GM10266 (cell line): ENCODE measurements around the gene HRH2.
"Not testable (repeated sequence)": the region's sequence is repeated elsewhere in the genome, so short reads cannot be mapped to it uniquely, and the experiment has no call there.

Experiments
- DNase-seq: peaks from one replicate; pipeline ENCODE4 v3.0.0; 2012; ENCODE audit errors: extremely low spot score
- TF ChIP-seq, protein P1 (sequence below): IDR thresholded peaks from 2 replicates; pipeline ENCODE4 v1.5.1; 2012; ENCODE audit warnings: mild to moderate bottlenecking, low read depth; ENCODE audit not compliant: control insufficient read depth, insufficient read depth; ENCODE audit errors: missing control alignments

The HRH2 gene

DNA sequence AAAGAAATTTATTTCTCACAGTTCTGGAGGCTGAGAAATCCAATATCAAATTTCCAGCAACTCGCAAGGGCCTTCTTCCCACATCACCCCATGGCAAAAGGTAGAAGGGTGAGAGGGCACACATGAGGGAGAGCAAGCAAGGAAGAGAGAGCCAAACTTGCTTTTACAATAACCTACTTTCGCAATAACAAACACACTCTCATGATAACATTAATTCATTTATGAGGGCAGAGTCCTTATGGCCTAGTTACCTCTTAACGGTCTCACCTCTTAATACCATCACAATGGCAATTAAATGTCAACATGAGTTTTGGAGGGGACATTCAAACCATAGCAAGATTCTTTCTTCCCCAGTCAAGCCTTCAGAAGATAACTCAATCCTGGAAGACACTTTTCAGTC, 11.6 kb upstream of the HRH2 start:
- DNase-seq, result no peak
- TF ChIP-seq, protein P1, sequence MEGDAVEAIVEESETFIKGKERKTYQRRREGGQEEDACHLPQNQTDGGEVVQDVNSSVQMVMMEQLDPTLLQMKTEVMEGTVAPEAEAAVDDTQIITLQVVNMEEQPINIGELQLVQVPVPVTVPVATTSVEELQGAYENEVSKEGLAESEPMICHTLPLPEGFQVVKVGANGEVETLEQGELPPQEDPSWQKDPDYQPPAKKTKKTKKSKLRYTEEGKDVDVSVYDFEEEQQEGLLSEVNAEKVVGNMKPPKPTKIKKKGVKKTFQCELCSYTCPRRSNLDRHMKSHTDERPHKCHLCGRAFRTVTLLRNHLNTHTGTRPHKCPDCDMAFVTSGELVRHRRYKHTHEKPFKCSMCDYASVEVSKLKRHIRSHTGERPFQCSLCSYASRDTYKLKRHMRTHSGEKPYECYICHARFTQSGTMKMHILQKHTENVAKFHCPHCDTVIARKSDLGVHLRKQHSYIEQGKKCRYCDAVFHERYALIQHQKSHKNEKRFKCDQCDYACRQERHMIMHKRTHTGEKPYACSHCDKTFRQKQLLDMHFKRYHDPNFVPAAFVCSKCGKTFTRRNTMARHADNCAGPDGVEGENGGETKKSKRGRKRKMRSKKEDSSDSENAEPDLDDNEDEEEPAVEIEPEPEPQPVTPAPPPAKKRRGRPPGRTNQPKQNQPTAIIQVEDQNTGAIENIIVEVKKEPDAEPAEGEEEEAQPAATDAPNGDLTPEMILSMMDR, result no peak

- TF ChIP-seq, protein P1, result no peak
- no peak for DNase-seq
These were observed 7.9 kb upstream of the HRH2 start for GRCh38 chr5:175649967-175650366.

DNA sequence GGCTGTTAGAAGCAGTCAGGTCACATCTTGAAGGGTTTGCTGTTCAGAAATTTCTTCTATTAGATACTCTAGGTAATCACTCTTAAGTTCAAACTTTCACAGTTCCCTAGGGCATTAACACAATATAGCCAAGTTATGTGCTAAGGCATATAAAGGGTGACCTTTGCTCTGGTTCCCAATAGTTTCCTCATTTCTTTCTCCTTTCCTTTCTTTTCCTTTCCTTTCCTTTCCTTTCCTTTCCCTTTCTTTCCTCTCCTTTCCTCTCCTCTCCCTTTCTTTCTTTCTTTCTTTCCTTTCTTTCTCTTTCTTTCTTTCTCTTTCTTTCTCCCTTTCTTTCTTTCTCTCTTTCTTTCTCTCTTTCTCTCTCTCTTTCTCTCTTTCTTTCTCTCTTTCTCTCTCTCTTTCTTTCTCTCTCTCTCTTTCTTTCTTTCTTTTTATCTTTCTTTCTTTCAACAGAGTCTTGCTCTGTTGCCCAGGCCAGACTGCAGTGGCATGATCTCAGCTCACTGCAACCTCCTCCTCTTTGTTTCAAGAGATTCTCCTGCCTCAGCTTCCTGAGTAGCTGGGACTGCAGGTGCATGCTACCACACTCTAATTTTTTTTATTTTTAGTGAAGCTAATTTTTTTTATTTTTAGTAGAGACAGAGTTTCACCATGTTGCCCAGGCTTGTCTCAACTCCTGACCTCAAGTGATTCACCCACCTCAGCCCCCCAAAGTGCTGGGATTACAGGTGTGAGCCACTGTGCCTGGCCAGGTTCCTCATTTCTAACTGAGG, 7.3 kb upstream of the HRH2 start:
- not testable (repeated sequence) for DNase-seq

DNA sequence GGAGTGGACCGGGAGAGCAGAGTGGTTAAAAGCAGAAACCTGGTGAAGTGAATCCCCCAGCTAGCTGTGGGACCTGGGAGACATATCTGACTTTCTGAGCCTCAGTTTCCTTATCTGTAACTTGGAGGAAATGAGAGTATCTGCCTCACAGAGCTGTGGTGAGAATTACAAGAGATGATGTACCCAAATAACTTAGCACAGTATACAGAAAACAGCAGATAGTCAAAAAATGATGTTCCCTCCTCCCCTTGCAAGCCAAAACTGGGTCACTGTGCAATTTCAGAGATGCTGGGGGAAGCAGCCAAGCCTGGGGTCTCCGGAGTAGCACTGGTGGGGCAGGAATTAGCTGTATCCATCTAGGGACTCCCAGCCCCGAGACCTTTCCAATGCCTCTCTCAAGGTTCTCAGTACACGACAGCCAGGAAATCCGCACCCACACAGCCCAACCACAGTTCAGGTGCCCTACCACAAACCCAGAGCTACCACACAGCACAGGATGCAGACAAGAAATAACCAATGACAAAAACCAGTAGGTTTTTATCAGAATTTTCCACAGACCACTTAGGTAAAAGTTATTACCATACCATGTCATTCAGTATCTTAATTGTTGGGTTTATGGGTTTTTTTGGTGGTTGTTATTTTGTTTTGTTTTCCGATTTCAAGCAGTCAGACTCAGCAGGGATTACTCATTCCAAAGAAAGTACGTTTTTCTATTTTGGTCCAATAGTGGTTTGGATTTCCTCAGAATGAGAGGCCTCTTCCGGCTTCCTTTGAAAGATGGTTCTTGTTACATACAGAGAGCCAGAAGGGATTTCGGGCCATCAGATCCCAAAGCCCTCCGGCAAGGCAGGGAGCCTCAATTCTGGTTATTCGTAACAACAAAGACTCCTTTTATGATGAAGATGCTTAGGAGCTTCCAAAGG, 4.9 kb upstream of the HRH2 start:
- DNase-seq, result no peak

GRCh38 chr5:175653763-175654162, 4.1 kb upstream of the HRH2 start:
- no peak for DNase-seq
- TF ChIP-seq, protein P1, result no peak

More for the DNA sequence above, 4.9 kb upstream of the HRH2 start:
- TF ChIP-seq, protein P1, result no peak

GRCh38 chr5:175654339-175654738, 3.5 kb upstream of the HRH2 start:
- TF ChIP-seq, protein P1, result no peak
- DNase-seq, result no peak

DNA sequence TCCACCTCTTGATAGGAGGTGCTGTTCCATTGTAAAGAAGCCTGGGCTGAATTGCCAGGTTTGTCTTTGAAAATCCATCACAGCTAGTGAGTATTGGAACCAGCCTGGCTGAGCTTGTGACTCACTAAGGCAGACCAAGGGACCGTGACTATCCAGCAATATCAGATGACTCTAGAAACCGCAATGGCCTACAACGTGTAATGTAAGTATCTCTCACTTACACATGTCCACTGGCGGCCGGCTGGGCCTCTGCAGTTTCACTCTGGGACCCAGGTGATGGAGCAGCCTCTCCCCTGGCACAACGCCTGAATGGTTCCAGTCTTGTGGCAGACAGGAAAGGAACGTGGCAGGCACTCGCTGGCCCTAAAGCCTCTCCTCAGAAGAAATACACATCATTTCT, 3.1 kb upstream of the HRH2 start:
- TF ChIP-seq, protein P1, result no peak
- DNase-seq, result no peak
